Lung (tissue), 12 donors: Measurements from ENCODE around the gene FBF1. TPM values are rescaled to one million over a fixed set of nuclear protein-coding genes. Genes with fewer than 3 reads are reported as not detected.
"Not testable (repeated sequence)": the region's sequence is repeated elsewhere in the genome, so short reads cannot be mapped to it uniquely, and the experiment has no call there.

Experiments used
- ATAC-seq: fragments of 200-7000 bp; cut with Tn5 transposase; one replicate; pipeline ENCODE4 v1.9.1; 2020; ENCODE audit warnings: moderate number of reproducible peaks; ENCODE audit not compliant: insufficient read depth, low FRiP score
- DNase-seq, 3 donors: peaks; one replicate each; pipeline ENCODE4 v3.0.0-alpha.2; 2013 to 2017
- H3K27ac ChIP-seq, 2 donors: one replicate each; pipeline ENCODE4 v1.5.1; 2013; ENCODE audit warnings: mild to moderate bottlenecking in 2 of 2, moderate library complexity in 2 of 2, control low read depth in 1 of 2, inconsistent platforms in 1 of 2, low read depth in 1 of 2, low read length in 1 of 2
- H3K27me3 ChIP-seq, 3 donors: one replicate each; pipeline ENCODE4 v1.5.1; 2013; ENCODE audit warnings: low read length in 2 of 3; ENCODE audit not compliant: control insufficient read depth in 3 of 3, insufficient read depth in 3 of 3
- H3K36me3 ChIP-seq, 4 donors: one replicate each; pipeline ENCODE4 v1.5.1; 2013; ENCODE audit warnings: low read length in 4 of 4, mild to moderate bottlenecking in 1 of 4, moderate library complexity in 1 of 4; ENCODE audit not compliant: control insufficient read depth in 4 of 4, insufficient read depth in 4 of 4
- H3K4me1 ChIP-seq, 5 donors: one replicate each; pipeline ENCODE4 v1.5.1; 2013; ENCODE audit warnings: low read length in 5 of 5, mild to moderate bottlenecking in 2 of 5, moderate library complexity in 1 of 5; ENCODE audit not compliant: control insufficient read depth in 5 of 5, insufficient read depth in 5 of 5
- H3K4me3 ChIP-seq: one replicate; pipeline ENCODE4 v1.5.1; 2013; ENCODE audit warnings: mild to moderate bottlenecking, control low read depth, moderate library complexity
- H3K9ac ChIP-seq, 2 donors: one replicate each; pipeline ENCODE4 v1.5.1; 2013; ENCODE audit warnings: low read length in 2 of 2, control low read depth in 1 of 2; ENCODE audit not compliant: insufficient read depth in 1 of 2
- H3K9me3 ChIP-seq, 4 donors: one replicate each; pipeline ENCODE4 v1.5.1; 2013; ENCODE audit warnings: low read length in 3 of 4, mild to moderate bottlenecking in 1 of 4, moderate library complexity in 1 of 4; ENCODE audit not compliant: control insufficient read depth in 4 of 4, insufficient read depth in 3 of 4
- CTCF ChIP-seq: IDR thresholded peaks from 2 replicates; pipeline ENCODE4 v1.5.1; 2012; ENCODE audit warnings: mild to moderate bottlenecking; ENCODE audit errors: control extremely low read depth, extremely low read depth
- WGBS, 2 donors: extraction: QIAGEN DNeasy Blood & Tissue Kit; methylation state at CpG; one replicate each; pipeline ENCODE4 v1.1.7; 2013; 5-methylcytosine and 5-hydroxymethylcytosine counted together
- polyA plus RNA-seq, 2 donors: library from polyadenylated mRNA; stranded (reverse); fragments of 200-250 nt; gene quantifications; one replicate each; pipeline ENCODE4 v1.2.1, GENCODE V29; 2013
- total RNA-seq, 2 donors: library from RNA; depleted of rRNA in 1 of 2; stranded (reverse); fragments of >200 nt in 1 of 2; gene quantifications; one replicate each; pipeline ENCODE4 v1.2.1, GENCODE V29; 2014 to 2021
- donor health status: control.
- donor health status: control.
- donor health status: Bipolar disorder and iron deficiency.
- donor health status: healthy.
- donor health status: DM: yes; HTN: yes; CAD: no.

Gene FBF1
- total and polyA plus RNA-seq, 4 donors: 4.6 to 18.7 (median 13.1) TPM

GRCh38 chr17:75891022-75891604 is 49.7 kb downstream of the FBF1 start:
- Histone ChIP-seq H3K36me3 (peaks cover 0 to 31% (median 0%) of the 10 kb centered on the region in 4 donors), H3K4me1 (peaks cover 0 to 27% (median 9%) of the 10 kb centered on the region in 5 donors), H3K4me3 (no peak overlapping the region), H3K27ac (no peak overlapping the region), H3K27me3 (no peaks in the 10 kb centered on the region), H3K9ac (no peak overlapping the region), H3K9me3 (no peaks in the 10 kb centered on the region)
- 96% methylated on average over 30 to 31 of the region's 31 CpGs for WGBS, 2 donors
- no peak for DNase-seq
- no peak for TF ChIP-seq CTCF
- ATAC-seq: no peak

- ATAC-seq (no peak), DNase-seq (no peak)
- H3K4me1 ChIP-seq: peaks cover 0 to 12% (median 0%) of the 10 kb centered on the region in 5 donors
- no peak overlapping the region for H3K4me3 ChIP-seq
- no peaks in the 10 kb centered on the region for H3K27me3 ChIP-seq
- no peaks in the 10 kb centered on the region for H3K9me3 ChIP-seq
- H3K36me3 ChIP-seq: peaks cover 0 to 31% (median 0%) of the 10 kb centered on the region in 4 donors
- TF ChIP-seq CTCF: no peak
- no peak overlapping the region for H3K27ac ChIP-seq
- 77 to 78% methylated on average over 6 of the region's 6 CpGs for WGBS, 2 donors
- no peak overlapping the region for H3K9ac ChIP-seq
These were observed 51.4 kb downstream of the FBF1 start for GRCh38 chr17:75889454-75889853.

- 86 to 87% methylated on average over 6 of the region's 6 CpGs for WGBS, 2 donors
- H3K36me3 ChIP-seq: peaks cover 0 to 31% (median 0%) of the 10 kb centered on the region in 4 donors
- no peak overlapping the region for H3K4me3 ChIP-seq
- no peak for TF ChIP-seq CTCF
- ATAC-seq: no peak
- no peaks in the 10 kb centered on the region for H3K27me3 ChIP-seq
- H3K4me1 ChIP-seq: peaks cover 0 to 10% (median 0%) of the 10 kb centered on the region in 5 donors
- no peak for DNase-seq
- H3K9me3 ChIP-seq: no peaks in the 10 kb centered on the region
- H3K27ac ChIP-seq: no peak overlapping the region
- H3K9ac ChIP-seq: no peak overlapping the region
These were observed 52.4 kb downstream of the FBF1 start for GRCh38 chr17:75888484-75888883.

GRCh38 chr17:75885860-75886259 is 55.0 kb downstream of the FBF1 start:
- not testable (repeated sequence) for H3K9me3 ChIP-seq, H3K27me3 ChIP-seq, H3K27ac ChIP-seq, ATAC-seq, DNase-seq, H3K4me3 ChIP-seq, H3K9ac ChIP-seq, H3K4me1 ChIP-seq
- WGBS, 2 donors: 90% methylated on average over 9 of the region's 9 CpGs
- H3K36me3 ChIP-seq: peaks cover 0 to 12% (median 0%) of the 10 kb centered on the region in 4 donors
